Measurements from ENCODE around the gene PSAP.

Gene PSAP

DNA sequence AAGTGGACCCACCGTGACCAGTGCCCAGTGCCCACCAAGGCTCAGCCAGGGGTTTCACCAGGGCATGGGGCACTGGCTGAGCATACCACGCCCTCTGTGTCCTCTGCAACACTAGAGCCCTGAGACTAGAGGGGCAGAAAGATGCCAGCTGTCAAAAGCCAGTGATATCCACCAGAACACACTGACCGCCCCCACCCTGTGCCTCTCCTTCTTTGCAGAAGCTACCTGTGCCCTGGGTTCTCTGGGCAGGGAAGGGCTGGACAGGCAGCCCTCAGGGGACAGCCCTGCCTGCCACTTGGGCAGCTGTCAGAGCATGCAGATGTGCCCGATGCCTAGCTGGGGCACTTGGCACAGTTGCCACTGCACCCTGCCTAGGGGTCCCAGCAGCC is 78.2 kb downstream of the PSAP start:
- H3K36me3 Mint-ChIP-seq (ENCODE audit: insufficient read depth): peaks cover 21% of the 10 kb centered on the region
- H3K4me1 Mint-ChIP-seq: peaks cover 65% of the 10 kb centered on the region
- no peak for ATAC-seq (replicated peaks; ENCODE audit: extremely low read depth, poor library complexity, severe bottlenecking)
- no peaks in the 10 kb centered on the region for H3K9me3 Mint-ChIP-seq
- H3K4me3 Mint-ChIP-seq: peak overlapping the region; percentile 89
- H3K27ac Mint-ChIP-seq (ENCODE audit: low read depth): peak overlapping the region; percentile 77
- no peaks in the 10 kb centered on the region for H3K27me3 Mint-ChIP-seq
- no peak for DNase-seq (ENCODE audit: low spot score in 2 of 2)

DNA sequence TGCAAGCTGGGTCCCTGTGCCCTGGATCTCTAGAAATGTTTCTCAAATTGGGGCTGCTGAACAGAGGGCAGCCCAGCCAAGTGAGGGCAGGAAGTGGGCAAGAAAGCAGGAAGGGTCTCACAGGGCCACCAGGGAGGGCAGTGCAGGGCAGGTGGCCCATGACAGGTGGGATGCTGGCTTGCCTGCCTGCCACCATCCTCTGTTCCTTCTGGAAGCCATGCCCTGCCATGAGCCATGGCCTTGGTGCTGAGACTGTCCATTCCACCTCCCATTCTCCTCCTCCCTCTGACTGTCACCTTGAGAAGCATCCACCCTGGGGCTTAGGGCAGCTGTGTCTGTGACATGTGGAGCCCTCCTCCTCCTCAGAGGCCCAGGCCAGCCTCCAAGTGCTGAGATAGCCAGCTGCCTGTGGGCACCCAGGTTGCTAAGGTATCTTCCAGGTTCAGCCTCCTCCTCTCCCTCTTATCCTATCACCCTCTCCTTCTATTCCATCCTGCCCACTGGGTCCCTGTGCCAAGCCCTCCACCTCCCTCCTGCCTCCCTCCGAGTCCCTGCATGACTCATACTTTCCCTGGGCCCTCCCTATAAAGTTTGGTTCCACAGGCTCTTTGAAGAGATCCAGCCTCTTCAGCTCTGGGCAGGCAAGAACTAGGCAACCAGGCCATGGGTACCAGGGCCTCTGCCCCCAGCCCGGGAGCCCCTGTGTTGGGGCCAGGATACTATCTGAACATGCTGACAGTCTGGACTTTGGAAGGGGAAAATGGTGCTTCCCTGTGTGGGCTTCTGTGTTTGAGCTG is 79.0 kb downstream of the PSAP start:
- peak overlapping the region; percentile 77 for H3K27ac Mint-ChIP-seq (ENCODE audit: low read depth)
- H3K4me3 Mint-ChIP-seq: peak overlapping the region; percentile 89
- no peaks in the 10 kb centered on the region for H3K9me3 Mint-ChIP-seq
- DNase-seq (ENCODE audit: low spot score in 2 of 2) (no peak), ATAC-seq (replicated peaks; ENCODE audit: extremely low read depth, poor library complexity, severe bottlenecking) (no peak)
- H3K4me1 Mint-ChIP-seq: peaks cover 73% of the 10 kb centered on the region
- H3K27me3 Mint-ChIP-seq: no peaks in the 10 kb centered on the region
- H3K36me3 Mint-ChIP-seq (ENCODE audit: insufficient read depth): peaks cover 19% of the 10 kb centered on the region

DNA sequence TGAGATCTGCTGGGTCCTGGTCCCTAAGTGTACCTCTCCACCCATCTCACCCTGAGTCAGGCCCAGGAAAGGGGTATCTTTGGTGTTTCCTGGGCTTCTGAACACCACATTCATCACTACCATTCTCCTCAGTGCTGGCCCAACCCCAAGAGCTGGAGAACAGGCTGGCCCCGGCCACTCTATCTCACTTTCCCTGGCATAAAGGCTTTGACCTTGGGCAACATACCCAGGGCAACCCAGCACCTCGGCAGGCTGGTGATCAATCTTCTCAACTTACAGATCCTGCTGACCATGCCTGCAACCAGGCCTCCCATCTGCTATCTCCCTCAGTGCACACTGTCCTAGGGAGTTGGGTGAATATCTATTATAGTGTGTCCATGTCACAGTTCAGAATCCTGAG is 79.8 kb downstream of the PSAP start:
- Mint-ChIP-seq H3K9me3 (no peaks in the 10 kb centered on the region), H3K36me3 (ENCODE audit: insufficient read depth) (peaks cover 21% of the 10 kb centered on the region)
- no peak for DNase-seq (ENCODE audit: low spot score in 2 of 2)

DNA sequence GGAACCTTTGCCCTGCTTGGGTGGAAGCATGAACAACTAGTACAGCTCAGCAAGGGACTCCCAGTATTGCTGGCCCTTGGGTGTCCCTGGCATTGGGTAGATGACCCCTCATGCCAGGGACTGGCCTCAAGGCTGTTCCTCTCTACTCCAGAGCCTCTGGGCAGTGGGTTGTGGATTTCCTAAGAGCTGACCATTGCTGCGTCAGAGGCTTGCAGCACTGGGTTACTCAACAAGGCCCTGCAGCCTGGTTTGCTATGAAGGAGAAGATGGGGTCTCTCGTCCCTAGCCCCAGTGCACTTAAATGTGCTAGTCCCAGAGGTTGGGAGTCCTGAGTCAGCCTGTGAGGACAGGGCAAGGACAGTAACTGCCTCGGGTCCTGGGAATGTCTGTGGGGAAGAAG is 80.3 kb downstream of the PSAP start:
- ATAC-seq (replicated peaks; ENCODE audit: extremely low read depth, poor library complexity, severe bottlenecking): no peak
- H3K27me3 Mint-ChIP-seq: no peaks in the 10 kb centered on the region
- H3K27ac Mint-ChIP-seq (ENCODE audit: low read depth): peak overlapping the region; percentile 77
- DNase-seq (ENCODE audit: low spot score in 2 of 2): no peak
- H3K9me3 Mint-ChIP-seq: no peaks in the 10 kb centered on the region
- H3K4me1 Mint-ChIP-seq: peaks cover 77% of the 10 kb centered on the region
- H3K4me3 Mint-ChIP-seq: peak overlapping the region; percentile 89
- H3K36me3 Mint-ChIP-seq (ENCODE audit: insufficient read depth): peaks cover 21% of the 10 kb centered on the region

More for the DNA sequence above, 79.8 kb downstream of the PSAP start:
- ATAC-seq (replicated peaks; ENCODE audit: extremely low read depth, poor library complexity, severe bottlenecking): no peak
- peaks cover 77% of the 10 kb centered on the region for H3K4me1 Mint-ChIP-seq
- H3K27ac Mint-ChIP-seq (ENCODE audit: low read depth): peak overlapping the region; percentile 77
- no peaks in the 10 kb centered on the region for H3K27me3 Mint-ChIP-seq
- H3K4me3 Mint-ChIP-seq: peak overlapping the region; percentile 89

DNA sequence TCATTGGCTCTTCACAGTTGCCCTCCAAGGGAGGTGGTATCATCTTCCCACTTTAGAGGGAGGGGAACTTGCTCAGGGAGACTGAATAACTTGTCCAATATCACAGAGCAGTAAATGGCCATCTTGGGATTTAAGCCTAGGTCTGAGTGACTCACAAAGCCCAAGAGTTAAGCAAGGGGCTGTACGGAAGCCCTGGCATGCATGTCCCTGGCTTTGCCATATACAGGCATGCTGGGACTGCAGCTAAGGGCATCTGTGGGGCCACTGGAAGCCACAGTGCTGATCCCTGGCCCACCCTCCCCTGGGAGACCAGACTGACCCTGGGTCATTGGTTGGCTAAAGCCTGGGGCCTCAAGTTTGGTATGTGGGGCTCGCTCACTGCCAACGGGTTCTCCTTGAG is 80.8 kb downstream of the PSAP start:
- Mint-ChIP-seq H3K36me3 (ENCODE audit: insufficient read depth) (peaks cover 25% of the 10 kb centered on the region), H3K4me1 (peaks cover 77% of the 10 kb centered on the region), H3K4me3 (peak overlapping the region; percentile 89), H3K27me3 (no peaks in the 10 kb centered on the region), H3K27ac (ENCODE audit: low read depth) (peak overlapping the region; percentile 77), H3K9me3 (no peaks in the 10 kb centered on the region)
- ATAC-seq (replicated peaks; ENCODE audit: extremely low read depth, poor library complexity, severe bottlenecking) (no peak), DNase-seq (ENCODE audit: low spot score in 2 of 2) (no peak)

DNA sequence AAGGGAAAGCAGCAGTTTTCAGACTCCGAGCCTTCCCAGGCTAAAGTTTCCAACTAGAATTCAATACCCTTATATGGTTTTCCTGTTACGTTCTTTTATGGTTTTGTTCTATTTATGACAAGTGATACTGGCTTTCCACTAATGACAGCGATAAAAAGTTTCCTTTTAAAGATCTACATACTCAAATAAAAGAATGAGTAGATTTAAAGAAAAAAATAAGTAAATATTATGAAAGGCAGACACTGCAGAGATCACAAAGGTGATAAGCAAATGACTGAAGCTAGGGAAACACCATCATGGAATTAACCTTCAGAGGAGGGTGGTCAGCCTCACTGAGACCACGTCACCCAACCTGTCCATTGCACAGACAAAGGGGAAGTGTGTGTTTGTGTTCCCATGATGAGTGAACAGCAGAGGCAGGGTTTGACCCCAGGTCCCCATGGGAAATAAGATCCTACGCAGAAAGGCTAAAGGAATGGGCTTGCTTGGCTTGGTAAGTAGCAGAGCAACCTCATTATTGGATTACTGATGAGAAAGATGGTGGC is 81.7 kb downstream of the PSAP start:
- H3K27ac Mint-ChIP-seq (ENCODE audit: low read depth): peak overlapping the region; percentile 77
- H3K4me1 Mint-ChIP-seq: peaks cover 80% of the 10 kb centered on the region
- ATAC-seq (replicated peaks; ENCODE audit: extremely low read depth, poor library complexity, severe bottlenecking) (peak; percentile 3), DNase-seq (ENCODE audit: low spot score in 2 of 2) (no peak)
- peaks cover 32% of the 10 kb centered on the region for H3K36me3 Mint-ChIP-seq (ENCODE audit: insufficient read depth)
- no peaks in the 10 kb centered on the region for H3K9me3 Mint-ChIP-seq
- H3K27me3 Mint-ChIP-seq: no peaks in the 10 kb centered on the region
- H3K4me3 Mint-ChIP-seq: peak overlapping the region; percentile 89

DNA sequence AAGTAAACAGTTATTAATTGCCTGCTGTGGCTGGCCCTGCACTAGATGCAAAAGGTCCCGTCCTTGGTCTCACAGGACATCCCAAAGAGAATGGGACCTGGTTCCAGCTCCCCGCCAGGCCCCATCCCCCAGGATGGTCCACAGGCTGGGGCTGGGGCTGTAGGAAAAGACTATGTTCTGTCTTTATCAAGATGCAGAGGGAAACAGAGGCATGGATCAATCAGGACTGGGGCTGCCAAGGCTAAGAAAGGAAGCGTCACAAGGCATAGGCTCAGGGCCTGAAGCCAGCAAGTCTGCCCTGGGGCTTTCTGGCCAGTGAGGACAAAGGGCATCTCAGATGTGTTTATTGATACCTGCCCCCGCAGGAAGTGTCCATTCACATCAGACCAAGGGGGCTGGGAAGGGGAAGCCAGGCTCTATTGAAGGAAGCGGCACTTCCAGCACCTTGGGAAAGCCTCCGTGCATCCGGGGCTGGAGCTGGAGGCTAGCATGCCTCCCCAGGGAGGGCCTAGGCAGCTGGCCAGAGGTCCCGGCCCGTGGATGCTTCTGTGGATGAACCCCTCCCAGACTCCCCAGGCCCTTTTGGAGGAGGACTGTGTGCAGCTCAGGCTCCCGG is 83.5 kb downstream of the PSAP start:
- no peak for ATAC-seq (replicated peaks; ENCODE audit: extremely low read depth, poor library complexity, severe bottlenecking)
- Mint-ChIP-seq H3K4me1 (peaks cover 93% of the 10 kb centered on the region), H3K9me3 (no peaks in the 10 kb centered on the region), H3K36me3 (ENCODE audit: insufficient read depth) (peaks cover 31% of the 10 kb centered on the region), H3K27ac (ENCODE audit: low read depth) (peak overlapping the region; percentile 77), H3K4me3 (peak overlapping the region; percentile 89), H3K27me3 (no peaks in the 10 kb centered on the region)
- no peak for DNase-seq (ENCODE audit: low spot score in 2 of 2)

DNA sequence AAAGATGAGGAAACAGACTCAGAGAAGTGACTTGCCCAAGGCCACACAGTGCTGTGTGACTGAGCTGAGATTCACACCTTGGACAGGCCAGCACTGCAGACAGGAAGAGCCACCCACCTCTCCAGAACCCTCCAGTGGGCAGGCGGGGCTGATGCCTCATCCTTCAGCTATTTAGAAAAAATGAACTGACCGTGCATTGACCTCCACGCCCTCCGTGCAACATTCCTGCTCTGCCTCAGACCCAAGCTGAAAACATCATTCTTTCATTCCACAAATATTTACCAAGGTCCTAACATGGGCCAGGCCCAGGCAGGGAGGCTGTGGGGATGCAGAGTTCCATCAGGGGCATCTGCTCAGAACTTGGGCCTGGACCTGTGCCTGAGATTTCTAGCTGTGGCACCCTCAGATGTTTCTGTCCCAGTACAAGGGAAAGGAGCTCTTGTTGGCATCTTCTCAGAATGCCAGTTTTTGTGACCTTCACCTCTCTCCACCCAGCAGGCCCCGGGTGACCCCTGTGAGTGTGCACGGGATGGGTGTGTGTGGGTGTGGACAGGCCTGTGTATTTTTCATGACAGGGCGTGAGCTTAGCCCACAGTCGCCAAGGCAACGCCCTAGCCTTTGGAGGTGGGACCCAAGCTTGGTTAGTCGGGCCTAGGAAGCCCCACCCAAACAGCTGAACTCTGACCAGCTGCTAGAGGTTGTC is 84.2 kb downstream of the PSAP start:
- ATAC-seq (replicated peaks; ENCODE audit: extremely low read depth, poor library complexity, severe bottlenecking) (no peak), DNase-seq (ENCODE audit: low spot score in 2 of 2) (no peak)
- H3K4me3 Mint-ChIP-seq: peak overlapping the region; percentile 89
- H3K27me3 Mint-ChIP-seq: no peaks in the 10 kb centered on the region
- peaks cover 27% of the 10 kb centered on the region for H3K36me3 Mint-ChIP-seq (ENCODE audit: insufficient read depth)
- H3K27ac Mint-ChIP-seq (ENCODE audit: low read depth): peak overlapping the region; percentile 77
- H3K9me3 Mint-ChIP-seq: no peaks in the 10 kb centered on the region
- peaks cover 93% of the 10 kb centered on the region for H3K4me1 Mint-ChIP-seq
